ENCODE data around the gene MMD2. TPM values are rescaled to one million over a fixed set of nuclear protein-coding genes. Genes with fewer than 3 reads are reported as not detected.

The MMD2 gene
- polyA plus RNA-seq, 1 donor from 2014 or later: 0.40 TPM

- H3K27me3 ChIP-seq (ENCODE audit: insufficient read depth, low read depth, low read length): no peaks in the 10 kb centered on the region
- no peak overlapping the region for H3K9ac ChIP-seq (ENCODE audit: low read length)
- no peaks in the 10 kb centered on the region for H3K79me2 ChIP-seq (replicated peaks; ENCODE audit: insufficient read depth, low read length)
- no peak overlapping the region for H2AFZ ChIP-seq (ENCODE audit: low read depth, low read length)
- no peaks in the 10 kb centered on the region for H3F3A ChIP-seq (ENCODE audit: insufficient read depth, low read length, poor library complexity, severe bottlenecking)
- no peaks in the 10 kb centered on the region for H4K20me1 ChIP-seq (ENCODE audit: insufficient read depth)
- no peak overlapping the region for H3K4me2 ChIP-seq (ENCODE audit: low read length)
- H3K9me3 ChIP-seq (ENCODE audit: low read length): no peaks in the 10 kb centered on the region
- H3K9me2 ChIP-seq (ENCODE audit: insufficient read depth, low read length): no peaks in the 10 kb centered on the region
- H3K36me3 ChIP-seq (ENCODE audit: insufficient read depth, low read length): peaks cover 3% of the 10 kb centered on the region
- no peak overlapping the region for H3K4me3 ChIP-seq (ENCODE audit: low read length)
- H3K27ac ChIP-seq (ENCODE audit: low read length): no peak overlapping the region
- TF ChIP-seq RAD21 (conservative IDR thresholded peaks at IDR 0.05) (no peak), CTCF (IDR thresholded peaks at IDR 0.05; ENCODE audit: poor library complexity, severe bottlenecking) (no peak), EP300 (conservative IDR thresholded peaks at IDR 0.05; ENCODE audit: poor library complexity, severe bottlenecking) (no peak), POLR2AphosphoS5 (IDR thresholded peaks at IDR 0.05) (no peak), TAF1 (IDR thresholded peaks at IDR 0.05; ENCODE audit: low read depth) (no peak), SMC3 (conservative IDR thresholded peaks at IDR 0.05; ENCODE audit: poor library complexity) (no peak), EZH2 (IDR thresholded peaks at IDR 0.05; ENCODE audit: borderline replicate concordance, insufficient read depth, low read length, poor library complexity, severe bottlenecking) (no peak), MXI1 (conservative IDR thresholded peaks at IDR 0.05; ENCODE audit: poor library complexity, severe bottlenecking) (no peak)
- TF ChIP-seq, protein P1, sequence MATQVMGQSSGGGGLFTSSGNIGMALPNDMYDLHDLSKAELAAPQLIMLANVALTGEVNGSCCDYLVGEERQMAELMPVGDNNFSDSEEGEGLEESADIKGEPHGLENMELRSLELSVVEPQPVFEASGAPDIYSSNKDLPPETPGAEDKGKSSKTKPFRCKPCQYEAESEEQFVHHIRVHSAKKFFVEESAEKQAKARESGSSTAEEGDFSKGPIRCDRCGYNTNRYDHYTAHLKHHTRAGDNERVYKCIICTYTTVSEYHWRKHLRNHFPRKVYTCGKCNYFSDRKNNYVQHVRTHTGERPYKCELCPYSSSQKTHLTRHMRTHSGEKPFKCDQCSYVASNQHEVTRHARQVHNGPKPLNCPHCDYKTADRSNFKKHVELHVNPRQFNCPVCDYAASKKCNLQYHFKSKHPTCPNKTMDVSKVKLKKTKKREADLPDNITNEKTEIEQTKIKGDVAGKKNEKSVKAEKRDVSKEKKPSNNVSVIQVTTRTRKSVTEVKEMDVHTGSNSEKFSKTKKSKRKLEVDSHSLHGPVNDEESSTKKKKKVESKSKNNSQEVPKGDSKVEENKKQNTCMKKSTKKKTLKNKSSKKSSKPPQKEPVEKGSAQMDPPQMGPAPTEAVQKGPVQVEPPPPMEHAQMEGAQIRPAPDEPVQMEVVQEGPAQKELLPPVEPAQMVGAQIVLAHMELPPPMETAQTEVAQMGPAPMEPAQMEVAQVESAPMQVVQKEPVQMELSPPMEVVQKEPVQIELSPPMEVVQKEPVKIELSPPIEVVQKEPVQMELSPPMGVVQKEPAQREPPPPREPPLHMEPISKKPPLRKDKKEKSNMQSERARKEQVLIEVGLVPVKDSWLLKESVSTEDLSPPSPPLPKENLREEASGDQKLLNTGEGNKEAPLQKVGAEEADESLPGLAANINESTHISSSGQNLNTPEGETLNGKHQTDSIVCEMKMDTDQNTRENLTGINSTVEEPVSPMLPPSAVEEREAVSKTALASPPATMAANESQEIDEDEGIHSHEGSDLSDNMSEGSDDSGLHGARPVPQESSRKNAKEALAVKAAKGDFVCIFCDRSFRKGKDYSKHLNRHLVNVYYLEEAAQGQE (IDR thresholded peaks at IDR 0.05; ENCODE audit: borderline replicate concordance): no peak
Measured at GRCh38 chr7:5001911-5002310, 42.9 kb upstream of the MMD2 start.

DNA sequence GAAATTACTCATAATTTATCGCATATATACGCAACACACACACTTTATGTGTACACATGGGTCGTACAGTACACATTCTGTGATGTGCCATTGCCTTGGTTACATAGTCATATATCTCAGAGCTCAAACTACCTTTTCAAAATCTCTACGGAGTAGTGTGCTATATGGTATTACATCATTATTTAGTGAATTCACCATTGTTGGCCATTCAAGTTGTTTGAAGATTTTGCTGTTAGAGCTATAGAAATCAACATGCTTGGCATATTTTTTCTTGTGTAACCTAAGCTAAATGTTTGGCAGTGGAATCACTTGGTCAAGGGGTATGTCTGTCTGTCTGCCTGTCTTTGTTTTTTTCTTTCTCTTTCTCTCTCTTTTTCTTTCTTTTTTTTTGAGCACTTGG is 42.0 kb upstream of the MMD2 start:
- TF ChIP-seq CTCF (IDR thresholded peaks at IDR 0.05; ENCODE audit: poor library complexity, severe bottlenecking) (no peak), POLR2AphosphoS5 (IDR thresholded peaks at IDR 0.05) (no peak), EZH2 (IDR thresholded peaks at IDR 0.05; ENCODE audit: borderline replicate concordance, insufficient read depth, low read length, poor library complexity, severe bottlenecking) (no peak), EP300 (conservative IDR thresholded peaks at IDR 0.05; ENCODE audit: poor library complexity, severe bottlenecking) (no peak), MXI1 (conservative IDR thresholded peaks at IDR 0.05; ENCODE audit: poor library complexity, severe bottlenecking) (no peak), TAF1 (IDR thresholded peaks at IDR 0.05; ENCODE audit: low read depth) (no peak), SMC3 (conservative IDR thresholded peaks at IDR 0.05; ENCODE audit: poor library complexity) (no peak), RAD21 (conservative IDR thresholded peaks at IDR 0.05) (no peak)
- TF ChIP-seq, protein P1 (IDR thresholded peaks at IDR 0.05; ENCODE audit: borderline replicate concordance): no peak
- peaks cover 3% of the 10 kb centered on the region for H3K36me3 ChIP-seq (ENCODE audit: insufficient read depth, low read length)

More for the DNA sequence above, 42.0 kb upstream of the MMD2 start:
- Histone ChIP-seq H3K27me3 (ENCODE audit: insufficient read depth, low read depth, low read length) (no peaks in the 10 kb centered on the region), H4K20me1 (ENCODE audit: insufficient read depth) (no peaks in the 10 kb centered on the region), H3K79me2 (replicated peaks; ENCODE audit: insufficient read depth, low read length) (no peaks in the 10 kb centered on the region), H3K9ac (ENCODE audit: low read length) (no peak overlapping the region), H2AFZ (ENCODE audit: low read depth, low read length) (no peak overlapping the region), H3F3A (ENCODE audit: insufficient read depth, low read length, poor library complexity, severe bottlenecking) (no peaks in the 10 kb centered on the region), H3K9me3 (ENCODE audit: low read length) (no peaks in the 10 kb centered on the region), H3K4me3 (ENCODE audit: low read length) (no peak overlapping the region), H3K4me2 (ENCODE audit: low read length) (no peak overlapping the region), H3K27ac (ENCODE audit: low read length) (no peak overlapping the region), H3K9me2 (ENCODE audit: insufficient read depth, low read length) (no peaks in the 10 kb centered on the region)

All from neural cell (in vitro differentiated cells).